Skeletal muscle satellite cell (primary cell): ENCODE data around the gene LDB2.

Experiments used
- H3K27me3 ChIP-seq: 2 replicates; pipeline ENCODE4 v1.7.0; 2013; ENCODE audit warnings: low read length; ENCODE audit not compliant: control insufficient read depth, insufficient read depth
- H3K36me3 ChIP-seq: 2 replicates; pipeline ENCODE4 v1.7.0; 2013; ENCODE audit warnings: mild to moderate bottlenecking, control low read depth, low read length; ENCODE audit not compliant: insufficient read depth
- H3K4me1 ChIP-seq: 2 replicates; pipeline ENCODE4 v1.7.0; 2013; ENCODE audit warnings: low read length; ENCODE audit not compliant: control insufficient read depth, insufficient read depth
- H3K4me2 ChIP-seq: 2 replicates; pipeline ENCODE4 v1.7.0; 2013; ENCODE audit warnings: mild to moderate bottlenecking, low read length
- H3K4me3 ChIP-seq: 2 replicates; pipeline ENCODE4 v1.7.0; 2013; ENCODE audit warnings: low read length
- H3K9ac ChIP-seq: 2 replicates; pipeline ENCODE4 v1.7.0; 2013; ENCODE audit warnings: mild to moderate bottlenecking, low read depth, low read length, moderate library complexity
- H3K9me3 ChIP-seq: replicated peaks from 2 replicates; pipeline ENCODE4 v1.7.0; 2013; ENCODE audit warnings: mild to moderate bottlenecking, control low read depth, low read length

Gene LDB2

DNA sequence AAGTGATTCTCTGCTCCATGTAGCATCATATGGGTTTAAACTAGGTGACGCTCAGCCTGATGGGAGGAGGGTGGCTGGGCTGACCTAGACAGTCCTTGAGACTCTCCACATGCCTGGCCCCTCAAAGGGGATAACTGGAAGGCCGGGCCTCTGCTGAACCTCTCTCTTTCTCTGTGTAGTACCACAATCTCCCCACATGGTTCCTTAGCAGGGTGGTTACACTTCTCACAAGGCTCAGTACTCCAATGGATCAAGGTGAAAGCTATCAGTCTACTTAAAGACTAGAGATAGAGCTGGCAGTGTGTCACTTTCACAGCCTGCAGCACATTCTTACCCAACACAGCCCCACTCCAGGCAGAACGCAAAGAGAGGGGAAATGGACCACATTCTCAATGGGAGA, 80.4 kb downstream of the LDB2 start:
- no peaks in the 10 kb centered on the region for H3K4me1 ChIP-seq
- H3K27me3 ChIP-seq = no peaks in the 10 kb centered on the region
- no peaks in the 10 kb centered on the region for H3K9me3 ChIP-seq
- H3K4me2 ChIP-seq = no peak overlapping the region
- H3K9ac ChIP-seq = no peak overlapping the region
- H3K36me3 ChIP-seq = no peaks in the 10 kb centered on the region
- no peak overlapping the region for H3K4me3 ChIP-seq

DNA sequence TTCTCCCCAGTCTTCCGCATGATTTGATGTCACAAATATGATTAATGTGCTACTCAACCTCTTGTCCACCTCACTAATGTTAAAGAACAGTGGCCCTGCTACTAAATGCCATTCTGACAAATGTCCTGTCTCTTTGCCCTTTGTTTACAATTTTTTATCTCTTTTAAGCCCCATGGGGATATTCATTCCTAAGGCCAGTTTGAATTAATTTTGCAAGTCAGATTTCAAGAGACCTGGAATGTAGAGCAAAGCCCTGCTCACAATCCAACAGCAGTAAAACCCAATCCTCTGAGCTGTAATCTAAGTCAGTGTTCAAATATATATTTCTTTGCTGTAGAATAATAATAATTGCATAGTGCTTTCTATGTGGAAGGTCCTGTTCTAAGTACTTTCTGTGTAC, 81.2 kb downstream of the LDB2 start:
- H3K9me3 ChIP-seq = no peaks in the 10 kb centered on the region
- no peaks in the 10 kb centered on the region for H3K27me3 ChIP-seq
- no peak overlapping the region for H3K9ac ChIP-seq
- H3K4me3 ChIP-seq = no peak overlapping the region
- no peak overlapping the region for H3K4me2 ChIP-seq
- no peaks in the 10 kb centered on the region for H3K36me3 ChIP-seq
- no peaks in the 10 kb centered on the region for H3K4me1 ChIP-seq

DNA sequence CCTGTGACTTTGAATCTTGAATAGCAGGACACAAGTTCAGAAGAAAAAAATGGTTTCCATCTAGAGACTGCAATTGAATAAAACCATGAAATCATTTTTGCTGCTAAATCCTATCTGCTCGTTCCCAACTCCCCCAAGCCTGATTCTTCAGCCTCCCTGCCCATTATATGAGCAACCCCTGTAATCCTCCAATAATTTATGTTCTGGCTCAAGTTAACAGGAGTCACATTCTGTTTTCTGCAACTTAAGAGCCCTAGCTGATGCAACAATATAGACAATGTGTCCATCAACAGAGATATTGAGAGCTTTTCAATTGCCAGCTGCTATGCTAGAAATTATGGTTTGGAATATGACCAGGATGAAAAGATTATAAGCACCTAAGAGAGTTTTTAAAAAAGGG, 84.1 kb downstream of the LDB2 start:
- H3K9me3 ChIP-seq = no peaks in the 10 kb centered on the region
- H3K36me3 ChIP-seq = no peaks in the 10 kb centered on the region
- H3K4me1 ChIP-seq = no peaks in the 10 kb centered on the region
- no peaks in the 10 kb centered on the region for H3K27me3 ChIP-seq
- H3K9ac ChIP-seq = no peak overlapping the region
- H3K4me2 ChIP-seq = no peak overlapping the region
- H3K4me3 ChIP-seq = no peak overlapping the region

DNA sequence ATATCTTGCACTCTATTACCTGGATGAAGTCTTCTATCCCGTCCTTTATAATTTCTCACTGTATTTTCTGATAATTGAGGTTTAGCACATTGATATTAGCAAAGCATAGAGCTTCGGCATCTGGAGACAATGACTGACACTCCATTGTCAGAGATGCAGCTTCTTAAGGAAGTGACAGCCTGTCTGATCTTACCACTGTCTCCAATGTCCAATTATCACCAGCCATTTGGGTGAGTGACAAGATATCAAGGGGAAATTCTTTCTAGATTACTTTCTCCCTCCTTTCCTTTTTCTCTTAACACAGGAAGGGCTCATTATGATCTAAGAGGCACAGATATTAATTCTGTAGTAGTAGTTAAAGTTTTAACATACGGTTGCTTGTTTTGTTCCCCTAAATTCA, 86.4 kb downstream of the LDB2 start:
- no peaks in the 10 kb centered on the region for H3K9me3 ChIP-seq
- H3K4me3 ChIP-seq = no peak overlapping the region

DNA sequence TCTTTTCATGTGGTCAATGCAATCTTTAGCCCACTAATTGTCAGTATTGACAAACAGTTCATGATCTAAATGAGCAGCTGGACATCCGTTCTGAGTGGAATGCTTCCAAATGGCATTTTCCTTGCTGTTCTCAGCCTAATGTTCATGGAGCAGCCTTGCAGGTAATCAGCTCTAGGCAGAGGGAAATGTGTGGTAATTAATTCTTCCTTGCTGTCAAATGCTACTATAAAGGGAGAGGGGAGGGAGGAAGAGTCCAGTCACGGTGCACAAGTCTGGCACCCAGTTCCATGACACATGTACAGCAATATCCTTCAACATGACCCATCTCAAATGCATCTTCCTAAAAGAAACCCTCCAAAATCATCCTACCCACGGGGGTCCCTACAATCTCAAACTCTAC, 88.5 kb downstream of the LDB2 start:
- peaks cover 5% of the 10 kb centered on the region for H3K27me3 ChIP-seq
- no peak overlapping the region for H3K9ac ChIP-seq

More for the DNA sequence above, 86.4 kb downstream of the LDB2 start:
- no peaks in the 10 kb centered on the region for H3K36me3 ChIP-seq
- H3K27me3 ChIP-seq = peaks cover 5% of the 10 kb centered on the region
- no peaks in the 10 kb centered on the region for H3K4me1 ChIP-seq
- H3K9ac ChIP-seq = no peak overlapping the region
- H3K4me2 ChIP-seq = no peak overlapping the region

DNA sequence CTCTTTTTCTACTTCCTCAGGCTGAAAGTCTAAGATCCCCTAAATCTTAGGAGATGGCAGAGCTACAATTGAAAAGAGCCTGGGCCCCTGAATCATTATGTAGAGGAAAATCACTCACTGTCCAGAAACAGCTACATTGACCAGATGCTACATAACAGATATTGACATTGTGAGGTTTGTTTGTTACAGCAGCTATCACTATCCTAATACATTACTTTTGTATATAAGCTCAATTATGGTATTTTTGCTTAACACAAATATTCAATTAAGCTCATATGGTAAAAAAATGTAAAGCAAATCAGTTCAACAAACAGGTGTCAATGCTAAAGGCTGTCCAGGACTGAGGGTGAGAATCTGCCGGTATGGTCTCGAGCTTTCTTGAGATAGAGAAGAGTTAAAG, 89.4 kb downstream of the LDB2 start:
- Histone ChIP-seq H3K36me3 (no peaks in the 10 kb centered on the region), H3K4me2 (no peak overlapping the region), H3K4me3 (no peak overlapping the region), H3K9me3 (no peaks in the 10 kb centered on the region), H3K4me1 (no peaks in the 10 kb centered on the region), H3K27me3 (peaks cover 5% of the 10 kb centered on the region), H3K9ac (no peak overlapping the region)

More for the DNA sequence above, 88.5 kb downstream of the LDB2 start:
- Histone ChIP-seq H3K36me3 (no peaks in the 10 kb centered on the region), H3K4me3 (no peak overlapping the region), H3K4me2 (no peak overlapping the region), H3K9me3 (no peaks in the 10 kb centered on the region), H3K4me1 (no peaks in the 10 kb centered on the region)

DNA sequence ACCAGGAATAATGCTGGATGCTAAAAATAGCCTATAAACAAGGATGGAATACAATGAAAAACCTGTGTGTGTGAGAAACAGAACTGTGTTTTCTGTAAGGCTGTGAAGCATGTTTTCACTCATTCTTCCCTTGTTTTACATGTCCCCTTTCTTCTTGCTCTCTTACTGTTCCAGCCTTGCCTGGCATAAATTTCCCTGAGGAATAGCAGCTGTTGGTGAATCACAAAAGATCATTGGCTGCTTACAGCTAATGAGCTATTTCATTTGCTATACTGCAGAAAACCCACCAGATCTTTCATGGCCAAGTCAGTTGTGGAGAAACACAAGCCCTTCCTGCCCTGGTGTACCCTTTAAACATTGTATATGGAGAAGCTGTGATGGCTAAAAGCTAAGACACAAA, 91.1 kb downstream of the LDB2 start:
- Histone ChIP-seq H3K4me1 (no peaks in the 10 kb centered on the region), H3K9me3 (no peaks in the 10 kb centered on the region), H3K27me3 (peaks cover 5% of the 10 kb centered on the region), H3K9ac (no peak overlapping the region), H3K36me3 (no peaks in the 10 kb centered on the region), H3K4me2 (no peak overlapping the region), H3K4me3 (no peak overlapping the region)

DNA sequence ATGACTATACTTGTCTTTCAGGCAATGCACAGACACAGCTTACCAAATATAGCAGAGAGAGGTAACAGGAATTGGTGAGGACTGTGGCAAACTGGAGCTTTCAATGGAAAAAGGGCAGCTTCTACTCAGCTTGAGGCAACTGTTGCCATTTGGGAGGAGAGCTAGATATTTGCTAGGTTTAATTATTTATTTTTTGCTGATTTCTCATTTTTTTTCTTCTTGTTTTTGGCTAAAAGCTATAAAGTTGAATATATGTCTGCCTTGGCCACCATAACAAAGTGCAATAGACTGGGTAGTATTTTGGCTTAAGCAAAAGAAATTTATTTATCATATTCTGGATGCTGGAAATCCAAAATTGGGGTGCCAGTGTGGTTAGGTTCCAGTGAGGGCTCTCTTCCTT, 93.9 kb downstream of the LDB2 start:
- Histone ChIP-seq H3K36me3 (no peaks in the 10 kb centered on the region), H3K27me3 (peaks cover 5% of the 10 kb centered on the region), H3K4me1 (no peaks in the 10 kb centered on the region), H3K4me2 (no peak overlapping the region), H3K9ac (no peak overlapping the region), H3K9me3 (no peaks in the 10 kb centered on the region), H3K4me3 (no peak overlapping the region)

DNA sequence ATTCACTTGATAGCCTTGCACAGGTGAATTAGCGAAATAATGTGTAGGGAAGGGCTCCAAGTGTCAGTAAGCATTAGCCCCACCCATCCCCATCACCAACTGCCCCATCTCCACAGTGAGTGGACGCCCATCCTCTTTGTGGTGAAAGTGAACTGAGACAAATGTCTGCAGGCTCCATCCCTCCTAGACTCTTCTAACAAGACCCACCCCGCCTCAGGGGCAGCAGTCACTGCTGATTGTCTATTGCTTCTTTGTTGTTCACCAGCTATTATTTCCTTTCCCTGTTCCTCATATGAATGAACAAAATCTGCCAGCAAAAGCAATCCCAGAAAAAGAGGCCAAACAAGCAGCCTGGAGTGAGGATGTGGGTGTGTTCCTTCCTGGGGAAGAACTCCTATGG, 96.4 kb downstream of the LDB2 start:
- Histone ChIP-seq H3K4me3 (no peak overlapping the region), H3K36me3 (no peaks in the 10 kb centered on the region), H3K9me3 (no peaks in the 10 kb centered on the region), H3K27me3 (no peaks in the 10 kb centered on the region), H3K4me2 (no peak overlapping the region), H3K9ac (no peak overlapping the region), H3K4me1 (no peaks in the 10 kb centered on the region)

DNA sequence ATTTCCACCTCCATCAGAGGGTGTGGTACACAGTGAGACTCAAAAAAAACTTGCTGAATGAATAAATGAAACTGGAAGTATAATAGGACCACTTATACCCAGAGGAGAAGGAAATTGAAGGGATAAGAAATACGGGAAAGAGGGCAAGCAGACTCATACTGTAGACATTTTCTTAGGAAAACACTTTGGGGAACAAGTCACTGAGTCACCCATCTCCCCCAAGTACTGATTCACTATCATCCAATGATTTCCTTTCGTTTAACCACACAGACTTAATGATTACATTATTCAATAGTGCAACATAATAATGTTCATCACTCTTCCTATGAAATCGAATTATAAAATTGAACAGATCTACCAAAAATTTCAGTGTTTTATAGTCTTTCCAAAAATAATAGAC, 97.1 kb downstream of the LDB2 start:
- H3K27me3 ChIP-seq = no peaks in the 10 kb centered on the region
- no peak overlapping the region for H3K4me3 ChIP-seq
- H3K9me3 ChIP-seq = no peaks in the 10 kb centered on the region
- no peaks in the 10 kb centered on the region for H3K36me3 ChIP-seq
- no peaks in the 10 kb centered on the region for H3K4me1 ChIP-seq
- H3K9ac ChIP-seq = no peak overlapping the region
- H3K4me2 ChIP-seq = no peak overlapping the region

DNA sequence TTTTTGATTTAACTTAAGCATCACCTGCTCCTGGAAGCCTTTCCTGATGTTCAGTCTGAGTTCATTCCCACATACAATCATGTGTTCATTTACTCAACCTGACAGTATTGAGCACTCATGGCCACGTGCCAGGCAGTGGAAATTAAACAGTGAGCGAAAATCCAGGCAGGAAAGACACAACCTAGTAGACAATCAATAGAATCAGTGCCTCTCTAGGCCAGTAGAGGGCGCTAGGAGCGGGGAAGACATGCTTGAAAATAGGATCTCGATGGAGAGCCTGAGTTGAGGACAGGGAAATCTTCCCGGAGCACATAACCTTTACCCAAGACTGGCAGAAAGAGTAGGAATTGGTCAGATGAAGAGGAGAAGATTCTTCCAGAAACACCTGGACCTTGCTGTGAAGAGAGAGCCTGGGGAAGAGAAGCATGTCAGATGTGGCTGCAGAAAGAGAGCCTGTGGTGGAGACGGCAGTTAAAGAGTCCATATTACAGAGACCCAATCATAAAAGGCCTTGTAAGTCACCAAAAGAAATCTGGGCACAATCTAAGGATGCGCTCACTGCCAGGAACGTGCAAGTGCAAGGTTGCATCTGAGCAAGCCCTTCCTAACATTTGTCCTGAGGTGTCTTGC, 103.5 kb downstream of the LDB2 start:
- no peaks in the 10 kb centered on the region for H3K27me3 ChIP-seq
- no peaks in the 10 kb centered on the region for H3K4me1 ChIP-seq
- no peaks in the 10 kb centered on the region for H3K9me3 ChIP-seq
- no peak overlapping the region for H3K4me2 ChIP-seq
- no peaks in the 10 kb centered on the region for H3K36me3 ChIP-seq
- no peak overlapping the region for H3K4me3 ChIP-seq
- H3K9ac ChIP-seq = no peak overlapping the region

DNA sequence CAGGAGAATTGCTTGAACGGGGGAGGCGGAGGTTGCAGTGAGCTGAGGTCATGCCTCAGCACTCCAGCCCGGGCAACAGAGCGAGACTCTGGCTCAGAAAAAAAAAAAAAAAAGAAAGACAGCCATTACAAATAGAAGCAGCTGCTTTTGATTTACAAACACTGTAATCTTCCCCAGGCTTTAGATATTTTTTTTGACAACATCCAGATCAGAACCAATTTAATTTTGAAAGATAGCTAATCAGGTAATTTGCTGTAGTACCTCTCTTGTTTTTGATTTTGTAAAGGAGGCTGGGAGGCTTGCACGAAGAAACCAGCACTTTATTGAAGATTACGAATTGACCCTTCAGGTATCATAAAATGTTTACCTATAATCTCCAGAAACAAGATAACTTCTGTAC, 107.0 kb downstream of the LDB2 start:
- no peaks in the 10 kb centered on the region for H3K36me3 ChIP-seq
- no peak overlapping the region for H3K4me2 ChIP-seq
- H3K4me3 ChIP-seq = no peak overlapping the region
- H3K4me1 ChIP-seq = no peaks in the 10 kb centered on the region
- H3K9ac ChIP-seq = no peak overlapping the region
- H3K27me3 ChIP-seq = no peaks in the 10 kb centered on the region
- no peaks in the 10 kb centered on the region for H3K9me3 ChIP-seq
